Gastrocnemius medialis (tissue), 4 donors: ENCODE data around the gene ST7.

Source experiments
- CTCF ChIP-seq, 5 experiments: fragments of 450-650 bp in 3 of 5; fragments of 200-600 bp in 2 of 5; sonication (generic) in 2 of 5; IDR thresholded peaks in 4 of 5; conservative IDR thresholded peaks in 1 of 5; 1 replicate in 4 of 5; 2 replicates in 1 of 5; pipeline ENCODE4 v1.5.1; 2016 to 2019; ENCODE audit warnings: antibody characterized with exemption in 5 of 5, mild to moderate bottlenecking in 3 of 5, moderate library complexity in 3 of 5
- POLR2A ChIP-seq, 2 donors: fragments of 450-650 bp; IDR thresholded peaks; one replicate each; pipeline ENCODE4 v1.6.1; 2017; ENCODE audit warnings: antibody characterized with exemption in 2 of 2, mild to moderate bottlenecking in 2 of 2, moderate library complexity in 2 of 2

GRCh38 chr7:117172283-117172682, 219.0 kb downstream of the ST7 start:
- TF ChIP-seq CTCF (IDR thresholded peaks at IDR 0.05 in 4 of 5, conservative IDR thresholded peaks at IDR 0.05 in 1 of 5) (no peak), POLR2A (IDR thresholded peaks at IDR 0.05) (no peak)
